HG02588 (cell line): ENCODE data around the gene CYREN.
"Not testable (repeated sequence)": the region's sequence is repeated elsewhere in the genome, so short reads cannot be mapped to it uniquely, and the experiment has no call there.

Source experiments
- ATAC-seq: cut with Tn5 transposase; IDR thresholded peaks from one replicate; pipeline ENCODE4 v1.9.1; 2021; ENCODE audit warnings: mild to moderate bottlenecking, moderate library complexity; ENCODE audit not compliant: unreplicated experiment

Gene CYREN

DNA sequence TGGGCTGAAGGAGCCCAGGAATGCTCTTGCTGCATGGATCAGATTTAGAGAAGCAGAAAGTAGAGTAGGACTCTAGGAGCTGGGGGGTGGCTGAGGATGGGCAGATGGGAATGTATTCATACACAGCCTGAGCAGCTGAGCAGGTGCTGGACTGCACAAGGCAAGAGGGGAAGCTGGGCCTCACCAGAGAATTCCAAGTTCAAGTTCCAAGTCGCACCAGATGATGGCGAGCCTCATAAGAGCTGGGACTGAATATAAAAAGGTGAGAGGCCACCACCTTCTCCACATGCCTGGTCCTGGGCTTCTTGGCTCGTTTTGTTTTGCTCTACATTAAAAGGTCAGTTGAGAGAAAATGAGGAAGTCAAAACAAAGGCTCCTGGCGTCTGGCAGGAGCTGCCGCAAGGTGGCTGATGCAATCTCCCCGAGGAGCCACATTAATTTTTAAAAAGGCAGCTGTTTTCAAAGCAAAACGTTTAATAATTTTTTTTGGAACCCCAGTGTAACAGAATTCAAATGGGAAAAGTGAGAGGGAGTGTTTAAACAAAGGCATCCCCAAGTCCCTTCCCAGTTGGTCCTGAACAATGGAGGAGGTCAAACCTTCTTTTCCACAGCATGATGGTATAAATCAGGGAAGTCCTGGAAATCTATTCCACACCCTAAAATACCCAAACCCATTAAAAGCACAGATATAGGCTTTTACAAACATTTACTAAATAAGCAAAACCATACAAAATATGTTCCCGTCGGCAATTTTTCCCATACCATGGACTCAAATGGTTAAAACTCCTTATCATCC, 9.5 kb downstream of the CYREN start:
- no peak for ATAC-seq

DNA sequence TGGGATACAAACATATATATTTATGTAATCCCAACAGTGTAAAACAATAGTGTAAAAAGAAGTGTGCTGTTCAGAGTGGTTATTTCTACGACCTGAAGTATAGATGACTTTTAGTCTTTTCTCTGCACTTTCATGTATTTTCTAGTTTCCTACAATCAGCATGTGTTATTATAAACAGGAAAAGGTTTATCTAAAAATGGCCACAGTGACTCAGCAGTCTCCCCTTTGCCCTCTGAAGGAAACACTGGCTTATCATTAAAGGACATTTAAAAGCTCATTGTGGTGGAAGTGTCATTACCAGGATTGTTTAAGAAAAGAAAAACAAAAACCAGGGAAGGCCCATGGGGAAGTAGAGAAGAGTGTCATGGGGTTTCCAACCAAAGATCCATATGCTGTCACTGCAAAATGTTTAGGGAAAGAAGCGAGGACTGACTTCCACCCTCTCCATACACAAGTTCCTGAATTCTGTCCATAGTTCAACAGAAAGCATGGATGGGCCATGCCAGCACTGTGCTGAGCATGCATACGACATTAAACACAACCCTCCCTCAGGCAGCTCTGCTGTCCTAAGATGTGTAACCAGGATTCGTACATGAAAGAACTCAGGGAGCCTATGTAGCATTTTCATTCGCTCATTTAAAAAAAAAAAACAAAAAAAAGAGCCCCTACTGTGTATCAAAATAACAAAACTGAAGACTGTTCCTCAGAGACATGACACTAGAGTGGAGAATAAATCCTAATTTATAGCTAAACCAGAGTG, 10.2 kb downstream of the CYREN start:
- ATAC-seq = no peak

DNA sequence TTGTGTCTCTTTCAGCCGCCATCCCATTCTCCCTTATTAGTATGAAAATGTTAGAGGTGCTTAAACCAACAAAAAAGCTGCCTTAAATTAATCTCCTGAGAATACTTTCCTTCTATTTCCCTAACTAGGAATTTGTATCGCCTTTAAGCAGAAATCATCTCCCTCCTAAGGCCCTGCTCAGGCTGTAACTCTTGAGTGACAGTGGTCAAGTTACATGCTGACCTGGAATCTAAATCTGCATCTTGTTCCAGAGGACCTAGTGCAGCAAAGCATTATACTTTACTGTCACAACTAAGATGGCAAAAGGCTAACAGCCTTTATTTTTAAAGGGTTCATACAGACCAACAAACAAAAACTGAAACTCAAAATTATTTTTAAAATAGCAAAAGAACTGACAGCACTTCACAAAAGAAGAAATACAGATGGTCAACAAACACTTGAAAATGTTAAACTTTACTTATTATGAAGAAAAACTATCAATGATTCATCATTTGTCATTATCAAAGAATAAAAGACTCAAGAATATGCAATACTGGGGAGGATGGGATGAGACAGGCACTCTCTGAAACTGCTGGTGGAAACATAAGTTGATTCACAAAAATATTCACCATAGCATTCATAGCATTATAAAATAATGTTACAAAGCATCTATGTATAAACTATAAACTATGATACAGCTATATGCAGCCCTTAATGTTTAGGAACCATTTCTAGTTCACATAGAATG, 11.0 kb downstream of the CYREN start:
- ATAC-seq = no peak

GRCh38 chr7:135158874-135159273, 11.6 kb downstream of the CYREN start:
- no peak for ATAC-seq

- no peak for ATAC-seq
These were observed 12.3 kb downstream of the CYREN start for GRCh38 chr7:135158141-135158655.

- ATAC-seq = no peak
These were observed 14.2 kb downstream of the CYREN start for GRCh38 chr7:135156290-135156689.

- ATAC-seq = no peak
These were observed 15.8 kb downstream of the CYREN start for GRCh38 chr7:135154734-135155133.

DNA sequence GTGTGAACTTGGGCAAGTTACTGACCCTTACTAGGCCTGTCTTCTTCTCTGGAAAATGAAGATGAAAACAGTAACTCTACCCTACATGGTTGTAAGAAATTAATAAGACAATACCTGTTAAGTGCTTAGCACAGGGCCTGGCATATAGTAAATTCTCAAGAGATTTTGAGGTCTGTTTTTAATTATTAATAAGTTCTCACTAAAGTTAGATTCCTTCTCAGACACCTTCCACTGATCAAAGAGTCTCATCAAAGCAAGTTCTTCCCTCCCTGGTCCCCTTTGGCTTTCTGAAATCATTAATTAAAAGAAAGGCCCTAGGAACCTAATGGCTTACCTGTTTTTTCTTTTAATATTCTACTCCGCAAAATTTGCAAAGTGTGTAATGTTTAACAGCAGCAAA, 18.1 kb downstream of the CYREN start:
- ATAC-seq = no peak

- ATAC-seq = no peak
These were observed 19.0 kb downstream of the CYREN start for GRCh38 chr7:135151533-135151932.

DNA sequence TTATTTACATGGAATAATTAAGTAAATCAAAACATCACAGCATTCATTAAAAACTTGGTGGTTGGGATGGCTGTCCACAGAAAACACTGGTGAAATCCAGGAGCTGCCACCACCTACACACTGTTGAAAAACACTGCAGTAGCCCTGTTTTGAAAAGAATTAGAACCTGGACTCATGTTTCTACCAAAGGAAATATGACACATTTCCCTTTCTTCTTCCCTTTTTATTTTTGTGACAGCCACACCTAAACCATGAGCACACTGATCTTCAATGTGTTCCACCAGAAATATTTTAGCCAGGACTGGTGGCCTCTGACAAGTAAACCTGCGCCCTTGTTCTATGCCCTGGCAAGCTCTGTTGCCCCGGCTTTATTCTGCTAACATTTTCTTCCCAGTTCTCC, 19.4 kb downstream of the CYREN start:
- ATAC-seq = no peak

GRCh38 chr7:135150072-135150782, 20.3 kb downstream of the CYREN start:
- no peak for ATAC-seq

DNA sequence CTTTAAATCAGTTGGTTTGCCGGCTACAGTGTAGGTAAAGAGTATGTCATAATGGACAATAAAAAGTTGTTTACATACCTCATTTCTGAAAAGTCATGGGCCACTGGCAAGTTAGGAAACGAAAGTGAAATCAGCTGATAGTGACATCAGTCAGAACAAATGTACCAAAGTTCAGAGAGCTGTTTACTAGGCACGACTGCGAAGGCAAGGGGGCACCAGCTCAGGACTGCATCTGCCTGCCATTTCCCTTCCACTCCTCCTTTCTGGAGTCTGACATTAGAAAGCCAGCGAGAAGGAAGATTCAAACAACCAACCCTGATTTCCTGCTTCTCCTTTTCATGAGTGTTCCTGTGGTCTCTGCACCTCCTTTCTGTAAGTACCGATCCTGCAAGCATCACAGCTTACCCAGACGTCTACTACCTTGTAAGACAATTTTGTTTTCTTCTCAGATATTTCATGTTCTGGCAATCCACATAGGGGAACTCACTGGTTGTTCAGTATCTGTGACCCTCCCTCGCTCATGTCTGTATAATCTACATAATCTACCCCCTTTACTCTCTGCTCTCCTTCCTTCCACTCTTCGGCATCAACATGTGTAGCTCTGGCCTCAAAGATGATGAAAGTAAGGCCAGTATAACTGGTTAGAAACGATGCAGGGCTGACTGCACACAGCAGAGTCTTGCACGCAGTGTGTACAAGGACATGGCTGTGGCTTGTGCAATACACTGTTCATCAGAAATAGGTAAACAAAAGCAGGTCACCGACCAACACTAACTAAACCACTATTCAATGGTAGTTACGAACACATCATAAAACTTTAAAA, 22.4 kb downstream of the CYREN start, which contains the start of gene TMEM140:
Gene TMEM140, plus strand, starts transcription at position 174 of the 823 bp plus-strand sequence. CDS start 16,370 bp downstream, outside the sequence.
- ATAC-seq = peak; percentile 70

DNA sequence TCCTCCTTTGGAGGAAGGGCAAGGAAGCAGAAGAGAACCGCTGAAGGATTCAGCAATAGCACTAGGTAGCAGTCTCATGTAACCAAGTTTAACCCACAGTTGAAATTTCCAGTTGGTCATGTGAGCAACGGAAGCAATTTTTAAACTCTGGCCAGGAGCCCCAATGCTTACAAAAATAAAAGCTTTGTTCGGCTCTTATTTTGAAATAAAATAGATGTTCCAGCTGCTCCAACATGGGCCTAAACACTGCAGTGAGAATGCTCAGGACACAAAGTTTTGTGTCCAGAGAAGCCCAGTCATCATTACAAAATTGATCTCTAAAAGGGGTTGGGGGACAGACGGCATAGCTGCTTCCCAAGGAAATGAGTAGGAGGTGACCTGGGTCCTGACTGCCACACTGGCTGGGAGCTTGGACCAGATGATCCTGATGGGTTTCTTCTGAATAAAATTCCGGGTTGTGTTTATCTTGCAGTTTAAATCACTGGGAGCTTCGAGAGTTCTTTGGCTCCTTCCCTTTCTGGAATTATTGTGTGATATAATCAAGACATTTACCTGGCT, 23.1 kb downstream of the CYREN start:
- ATAC-seq = peak; percentile 18

GRCh38 chr7:135143885-135144668, 26.4 kb downstream of the CYREN start:
- ATAC-seq = no peak

GRCh38 chr7:135129579-135129978, 40.9 kb downstream of the CYREN start:
- no peak for ATAC-seq

DNA sequence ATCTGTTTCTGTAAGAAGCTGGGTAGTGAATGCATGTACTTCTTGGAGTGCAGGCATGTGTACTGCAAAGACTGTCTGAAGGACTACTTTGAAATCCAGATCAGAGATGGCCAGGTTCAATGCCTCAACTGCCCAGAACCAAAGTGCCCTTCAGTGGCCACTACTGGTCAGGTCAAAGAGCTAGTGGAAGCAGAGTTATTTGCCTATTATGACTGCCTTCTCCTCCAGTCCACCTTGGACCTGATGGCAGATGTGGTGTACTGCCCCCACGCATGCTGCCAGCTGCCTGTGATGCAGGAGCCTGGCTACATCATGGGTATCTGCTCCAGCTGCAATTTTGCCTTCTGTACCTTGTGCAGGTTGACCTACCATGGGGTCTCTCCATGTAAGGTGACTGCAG, 41.6 kb downstream of the CYREN start:
- no peak for ATAC-seq

DNA sequence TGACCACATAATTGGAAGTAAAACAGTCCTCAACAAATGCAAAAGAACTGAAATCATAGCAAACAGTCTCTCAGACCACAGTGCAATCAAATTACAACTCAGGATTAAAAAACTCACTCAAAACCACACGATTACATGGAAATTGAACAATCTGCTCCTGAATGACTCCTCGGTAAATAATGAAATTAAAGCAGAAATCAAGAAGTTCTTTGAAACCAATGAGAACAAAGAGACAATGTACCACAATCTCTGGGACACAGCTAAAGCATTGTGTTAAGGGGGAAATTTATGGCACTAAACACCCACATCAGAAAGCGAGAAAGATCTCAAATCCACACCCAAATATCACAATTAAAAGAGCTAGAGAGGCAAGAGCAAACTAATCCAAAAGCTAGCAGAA, 45.9 kb downstream of the CYREN start:
- not testable (repeated sequence) for ATAC-seq

DNA sequence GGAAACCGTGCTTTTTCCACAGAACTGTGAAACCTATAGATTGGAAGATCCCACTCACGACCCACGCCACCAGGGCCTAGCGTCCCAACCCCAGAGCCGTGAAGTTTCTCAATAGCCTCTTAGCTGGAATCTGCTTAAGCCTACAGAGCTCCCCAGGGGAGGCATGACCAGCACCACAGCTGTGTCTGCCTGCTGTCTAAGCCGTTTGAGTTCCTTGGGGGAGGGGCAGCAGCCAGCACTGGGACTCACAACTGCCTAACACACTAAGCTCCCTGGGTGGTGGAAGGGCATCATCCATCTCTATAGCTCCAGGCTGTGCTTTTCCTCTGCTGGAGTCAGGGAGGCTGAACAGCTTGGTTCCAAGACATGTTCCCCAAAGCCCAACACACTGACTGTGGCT, 48.6 kb downstream of the CYREN start:
- ATAC-seq = no peak

GRCh38 chr7:135117096-135117495, 53.4 kb downstream of the CYREN start:
- ATAC-seq = no peak
